ENCODE measurements around the gene RNF157.

RNF157 gene

GRCh38 chr17:76121932-76122430, 118.3 kb downstream of the RNF157 start:
- TF ChIP-seq POLR2AphosphoS5 (IDR thresholded peaks at IDR 0.05; ENCODE audit: borderline replicate concordance, low read depth, low read length) (no peak), FOXP2 (optimal IDR thresholded peaks at IDR 0.05; ENCODE audit: control extremely low read depth, extremely low read length, insufficient read depth) (no peak), EZH2 (IDR thresholded peaks at IDR 0.05) (no peak)
- H3K27ac ChIP-seq, result no peak overlapping the region
- H3K36me3 ChIP-seq (ENCODE audit: insufficient read depth, low read length), result no peaks in the 10 kb centered on the region
- no peak overlapping the region for H3K9ac ChIP-seq (ENCODE audit: insufficient read length)
- DNase-seq (ENCODE audit: low read depth, low spot score), result no peak
- H3K4me3 ChIP-seq, result no peak overlapping the region
- H3K9me3 ChIP-seq (ENCODE audit: low read depth, low read length), result no peaks in the 10 kb centered on the region

- no peak for TF ChIP-seq EZH2 (IDR thresholded peaks at IDR 0.05)
- no peak for TF ChIP-seq POLR2AphosphoS5 (IDR thresholded peaks at IDR 0.05; ENCODE audit: borderline replicate concordance, low read depth, low read length)
- TF ChIP-seq FOXP2 (optimal IDR thresholded peaks at IDR 0.05; ENCODE audit: control extremely low read depth, extremely low read length, insufficient read depth), result no peak
- Histone ChIP-seq H3K27ac (no peak overlapping the region), H3K9me3 (ENCODE audit: low read depth, low read length) (no peaks in the 10 kb centered on the region), H3K36me3 (ENCODE audit: insufficient read depth, low read length) (no peaks in the 10 kb centered on the region), H3K4me3 (no peak overlapping the region), H3K9ac (ENCODE audit: insufficient read length) (no peak overlapping the region)
- no peak for DNase-seq (ENCODE audit: low read depth, low spot score)
These were observed 119.7 kb downstream of the RNF157 start for GRCh38 chr17:76120658-76121008.

- H3K4me3 ChIP-seq, result no peak overlapping the region
- no peak for DNase-seq (ENCODE audit: low read depth, low spot score)
- H3K36me3 ChIP-seq (ENCODE audit: insufficient read depth, low read length), result no peaks in the 10 kb centered on the region
- no peaks in the 10 kb centered on the region for H3K9me3 ChIP-seq (ENCODE audit: low read depth, low read length)
- H3K27ac ChIP-seq, result no peak overlapping the region
- TF ChIP-seq FOXP2 (optimal IDR thresholded peaks at IDR 0.05; ENCODE audit: control extremely low read depth, extremely low read length, insufficient read depth) (no peak), EZH2 (IDR thresholded peaks at IDR 0.05) (no peak), POLR2AphosphoS5 (IDR thresholded peaks at IDR 0.05; ENCODE audit: borderline replicate concordance, low read depth, low read length) (no peak)
- H3K9ac ChIP-seq (ENCODE audit: insufficient read length), result no peak overlapping the region
These were observed 120.6 kb downstream of the RNF157 start for GRCh38 chr17:76119409-76120371.

- Histone ChIP-seq H3K9me3 (ENCODE audit: low read depth, low read length) (no peaks in the 10 kb centered on the region), H3K4me3 (no peak overlapping the region), H3K36me3 (ENCODE audit: insufficient read depth, low read length) (no peaks in the 10 kb centered on the region), H3K9ac (ENCODE audit: insufficient read length) (no peak overlapping the region), H3K27ac (no peak overlapping the region)
- no peak for DNase-seq (ENCODE audit: low read depth, low spot score)
- TF ChIP-seq EZH2 (IDR thresholded peaks at IDR 0.05) (no peak), POLR2AphosphoS5 (IDR thresholded peaks at IDR 0.05; ENCODE audit: borderline replicate concordance, low read depth, low read length) (no peak), FOXP2 (optimal IDR thresholded peaks at IDR 0.05; ENCODE audit: control extremely low read depth, extremely low read length, insufficient read depth) (no peak)
These were observed 125.0 kb downstream of the RNF157 start for GRCh38 chr17:76115138-76115754.

GRCh38 chr17:76111956-76112355, 128.3 kb downstream of the RNF157 start:
- H3K9ac ChIP-seq (ENCODE audit: insufficient read length), result no peak overlapping the region
- no peak overlapping the region; the same call in 1 of the 2 replicates for H3K4me3 ChIP-seq
- TF ChIP-seq POLR2AphosphoS5 (IDR thresholded peaks at IDR 0.05; ENCODE audit: borderline replicate concordance, low read depth, low read length) (no peak), FOXP2 (optimal IDR thresholded peaks at IDR 0.05; ENCODE audit: control extremely low read depth, extremely low read length, insufficient read depth) (no peak), EZH2 (IDR thresholded peaks at IDR 0.05) (no peak)
- DNase-seq (ENCODE audit: low read depth, low spot score), result peak; percentile 52
- no peaks in the 10 kb centered on the region for H3K9me3 ChIP-seq (ENCODE audit: low read depth, low read length)
- H3K36me3 ChIP-seq (ENCODE audit: insufficient read depth, low read length), result no peaks in the 10 kb centered on the region
- peak overlapping the region; percentile 72 for H3K27ac ChIP-seq

GRCh38 chr17:76107509-76107908, 132.8 kb downstream of the RNF157 start:
- Histone ChIP-seq H3K27ac (no peak overlapping the region), H3K9me3 (ENCODE audit: low read depth, low read length) (no peaks in the 10 kb centered on the region), H3K36me3 (ENCODE audit: insufficient read depth, low read length) (no peaks in the 10 kb centered on the region), H3K9ac (ENCODE audit: insufficient read length) (no peak overlapping the region), H3K4me3 (no peak overlapping the region)
- DNase-seq (ENCODE audit: low read depth, low spot score), result no peak
- TF ChIP-seq POLR2AphosphoS5 (IDR thresholded peaks at IDR 0.05; ENCODE audit: borderline replicate concordance, low read depth, low read length) (no peak), FOXP2 (optimal IDR thresholded peaks at IDR 0.05; ENCODE audit: control extremely low read depth, extremely low read length, insufficient read depth) (no peak), EZH2 (IDR thresholded peaks at IDR 0.05) (no peak)

- DNase-seq (ENCODE audit: low read depth, low spot score), result no peak
These were observed 133.6 kb downstream of the RNF157 start for GRCh38 chr17:76106703-76107102.

GRCh38 chr17:76104896-76105231, 135.4 kb downstream of the RNF157 start:
- Histone ChIP-seq H3K27ac (no peak overlapping the region), H3K4me3 (no peak overlapping the region), H3K9ac (ENCODE audit: insufficient read length) (no peak overlapping the region), H3K9me3 (ENCODE audit: low read depth, low read length) (no peaks in the 10 kb centered on the region), H3K36me3 (ENCODE audit: insufficient read depth, low read length) (peaks cover 15% of the 10 kb centered on the region)
- DNase-seq (ENCODE audit: low read depth, low spot score), result no peak
- TF ChIP-seq EZH2 (IDR thresholded peaks at IDR 0.05), result no peak
- TF ChIP-seq FOXP2 (optimal IDR thresholded peaks at IDR 0.05; ENCODE audit: control extremely low read depth, extremely low read length, insufficient read depth), result no peak
- no peak for TF ChIP-seq POLR2AphosphoS5 (IDR thresholded peaks at IDR 0.05; ENCODE audit: borderline replicate concordance, low read depth, low read length)

More at GRCh38 chr17:76106703-76107102, 133.6 kb downstream of the RNF157 start:
- Histone ChIP-seq H3K9me3 (ENCODE audit: low read depth, low read length) (no peaks in the 10 kb centered on the region), H3K9ac (ENCODE audit: insufficient read length) (peak overlapping the region; percentile 25), H3K36me3 (ENCODE audit: insufficient read depth, low read length) (peaks cover 4% of the 10 kb centered on the region; the same call in 1 of the 2 replicates), H3K27ac (peak overlapping the region; percentile 86), H3K4me3 (no peak overlapping the region)
- no peak for TF ChIP-seq FOXP2 (optimal IDR thresholded peaks at IDR 0.05; ENCODE audit: control extremely low read depth, extremely low read length, insufficient read depth)
- no peak for TF ChIP-seq POLR2AphosphoS5 (IDR thresholded peaks at IDR 0.05; ENCODE audit: borderline replicate concordance, low read depth, low read length)
- no peak for TF ChIP-seq EZH2 (IDR thresholded peaks at IDR 0.05)
